ENCODE results near the gene WDR33.
"Not testable (repeated sequence)": the region's sequence is repeated elsewhere in the genome, so short reads cannot be mapped to it uniquely, and the experiment has no call there.

WDR33 gene

GRCh38 chr2:127770973-127771735, 39.8 kb downstream of the WDR33 start:
- DNase-seq (no peak), ATAC-seq (ENCODE audit: insufficient read depth, low read depth) (no peak)
- H3K4me2 ChIP-seq (ENCODE audit: insufficient read depth, low read length) = no peak overlapping the region
- H3K4me1 ChIP-seq (ENCODE audit: insufficient read depth, low read length) = no peaks in the 10 kb centered on the region
- no peak overlapping the region for H3K27ac ChIP-seq (ENCODE audit: low read length)
- H3K79me2 ChIP-seq (ENCODE audit: insufficient read depth, low read length) = peaks cover 76% of the 10 kb centered on the region
- no peaks in the 10 kb centered on the region for H3K27me3 ChIP-seq (ENCODE audit: insufficient read depth, low read length, poor library complexity)
- H3K9me3 ChIP-seq (ENCODE audit: insufficient read depth, low read length, severe bottlenecking) = no peaks in the 10 kb centered on the region
- H4K20me1 ChIP-seq (ENCODE audit: insufficient read depth, low read length) = peaks cover 32% of the 10 kb centered on the region
- TF ChIP-seq, protein P1, sequence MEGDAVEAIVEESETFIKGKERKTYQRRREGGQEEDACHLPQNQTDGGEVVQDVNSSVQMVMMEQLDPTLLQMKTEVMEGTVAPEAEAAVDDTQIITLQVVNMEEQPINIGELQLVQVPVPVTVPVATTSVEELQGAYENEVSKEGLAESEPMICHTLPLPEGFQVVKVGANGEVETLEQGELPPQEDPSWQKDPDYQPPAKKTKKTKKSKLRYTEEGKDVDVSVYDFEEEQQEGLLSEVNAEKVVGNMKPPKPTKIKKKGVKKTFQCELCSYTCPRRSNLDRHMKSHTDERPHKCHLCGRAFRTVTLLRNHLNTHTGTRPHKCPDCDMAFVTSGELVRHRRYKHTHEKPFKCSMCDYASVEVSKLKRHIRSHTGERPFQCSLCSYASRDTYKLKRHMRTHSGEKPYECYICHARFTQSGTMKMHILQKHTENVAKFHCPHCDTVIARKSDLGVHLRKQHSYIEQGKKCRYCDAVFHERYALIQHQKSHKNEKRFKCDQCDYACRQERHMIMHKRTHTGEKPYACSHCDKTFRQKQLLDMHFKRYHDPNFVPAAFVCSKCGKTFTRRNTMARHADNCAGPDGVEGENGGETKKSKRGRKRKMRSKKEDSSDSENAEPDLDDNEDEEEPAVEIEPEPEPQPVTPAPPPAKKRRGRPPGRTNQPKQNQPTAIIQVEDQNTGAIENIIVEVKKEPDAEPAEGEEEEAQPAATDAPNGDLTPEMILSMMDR (IDR thresholded peaks at IDR 0.05; ENCODE audit: borderline replicate concordance, extremely low read depth, low read length, poor library complexity, severe bottlenecking) = no peak
- no peak for TF ChIP-seq EZH2 (IDR thresholded peaks at IDR 0.05; ENCODE audit: borderline replicate concordance, low read depth, low read length, severe bottlenecking)
- H3K36me3 ChIP-seq (ENCODE audit: insufficient read depth, low read length) = peaks cover 46% of the 10 kb centered on the region
- no peak overlapping the region for H2AFZ ChIP-seq (ENCODE audit: low read depth, low read length)
- no peak overlapping the region for H3K4me3 ChIP-seq (ENCODE audit: low read depth in 1 of 2, low read length in 2 of 2)
- H3K9ac ChIP-seq (ENCODE audit: low read depth, low read length) = no peak overlapping the region

- H2AFZ ChIP-seq (ENCODE audit: low read depth, low read length); H3K9me3 ChIP-seq (ENCODE audit: insufficient read depth, low read length, severe bottlenecking); H3K27ac ChIP-seq (ENCODE audit: low read length); DNase-seq; H3K9ac ChIP-seq (ENCODE audit: low read depth, low read length); H3K4me1 ChIP-seq (ENCODE audit: insufficient read depth, low read length); H3K4me3 ChIP-seq (ENCODE audit: low read depth in 1 of 2, low read length in 2 of 2); H3K4me2 ChIP-seq (ENCODE audit: insufficient read depth, low read length); ATAC-seq (ENCODE audit: insufficient read depth, low read depth); H3K27me3 ChIP-seq (ENCODE audit: insufficient read depth, low read length, poor library complexity): not testable (repeated sequence)
- Histone ChIP-seq H3K36me3 (ENCODE audit: insufficient read depth, low read length) (peaks cover 47% of the 10 kb centered on the region), H4K20me1 (ENCODE audit: insufficient read depth, low read length) (peaks cover 26% of the 10 kb centered on the region), H3K79me2 (ENCODE audit: insufficient read depth, low read length) (peaks cover 70% of the 10 kb centered on the region)
Observed at GRCh38 chr2:127770534-127770933, 40.4 kb downstream of the WDR33 start.

- H3K27ac ChIP-seq (ENCODE audit: low read length) = no peak overlapping the region
- no peak overlapping the region for H2AFZ ChIP-seq (ENCODE audit: low read depth, low read length)
- no peak overlapping the region for H3K9ac ChIP-seq (ENCODE audit: low read depth, low read length)
- peaks cover 56% of the 10 kb centered on the region for H3K36me3 ChIP-seq (ENCODE audit: insufficient read depth, low read length)
- ATAC-seq (ENCODE audit: insufficient read depth, low read depth) (no peak), DNase-seq (no peak)
- TF ChIP-seq, protein P1 (IDR thresholded peaks at IDR 0.05; ENCODE audit: borderline replicate concordance, extremely low read depth, low read length, poor library complexity, severe bottlenecking) = no peak
- no peak for TF ChIP-seq EZH2 (IDR thresholded peaks at IDR 0.05; ENCODE audit: borderline replicate concordance, low read depth, low read length, severe bottlenecking)
- H3K9me3 ChIP-seq (ENCODE audit: insufficient read depth, low read length, severe bottlenecking) = no peaks in the 10 kb centered on the region
- H4K20me1 ChIP-seq (ENCODE audit: insufficient read depth, low read length) = peaks cover 21% of the 10 kb centered on the region
- no peak overlapping the region for H3K4me2 ChIP-seq (ENCODE audit: insufficient read depth, low read length)
- H3K79me2 ChIP-seq (ENCODE audit: insufficient read depth, low read length) = peaks cover 61% of the 10 kb centered on the region
- H3K27me3 ChIP-seq (ENCODE audit: insufficient read depth, low read length, poor library complexity) = no peaks in the 10 kb centered on the region
- H3K4me3 ChIP-seq (ENCODE audit: low read depth in 1 of 2, low read length in 2 of 2) = no peak overlapping the region
- no peaks in the 10 kb centered on the region for H3K4me1 ChIP-seq (ENCODE audit: insufficient read depth, low read length)
Observed at GRCh38 chr2:127769587-127769986, 41.4 kb downstream of the WDR33 start.

DNA sequence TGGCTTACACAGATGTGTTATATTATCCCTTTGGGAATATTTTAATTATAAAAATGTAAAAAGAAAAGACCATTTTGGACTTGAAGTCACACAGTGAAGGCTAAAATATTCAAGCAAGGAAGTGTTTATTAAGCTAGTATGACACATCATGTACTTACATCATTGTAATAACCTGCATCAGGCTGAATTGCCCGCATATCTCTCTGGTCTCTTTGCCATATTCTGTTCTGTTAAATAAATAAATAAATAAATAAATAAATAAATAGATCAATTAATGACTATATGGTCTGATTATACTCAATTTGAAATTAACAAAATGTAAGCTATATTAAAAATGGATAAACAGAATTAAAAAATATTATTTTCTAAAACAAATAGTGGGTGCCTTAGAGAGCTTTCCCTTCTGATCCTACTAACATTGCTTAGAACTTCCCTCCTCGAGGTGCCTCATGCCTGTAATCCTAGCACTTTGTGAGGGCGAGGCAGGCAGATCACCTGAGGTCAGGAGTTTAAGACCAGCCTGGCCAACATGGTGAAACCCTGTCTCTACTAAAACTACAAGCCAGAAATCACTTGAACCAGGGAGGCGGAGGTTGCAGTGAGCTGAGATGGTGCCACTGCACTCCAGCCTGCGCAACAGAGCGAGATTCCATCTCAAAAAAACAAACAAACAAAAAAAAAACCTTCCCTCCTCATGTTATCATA, 42.0 kb downstream of the WDR33 start:
- Histone ChIP-seq H3K9me3 (ENCODE audit: insufficient read depth, low read length, severe bottlenecking) (no peaks in the 10 kb centered on the region), H3K9ac (ENCODE audit: low read depth, low read length) (no peak overlapping the region), H2AFZ (ENCODE audit: low read depth, low read length) (no peak overlapping the region), H3K27ac (ENCODE audit: low read length) (no peak overlapping the region), H3K4me1 (ENCODE audit: insufficient read depth, low read length) (no peaks in the 10 kb centered on the region), H3K4me2 (ENCODE audit: insufficient read depth, low read length) (no peak overlapping the region), H3K27me3 (ENCODE audit: insufficient read depth, low read length, poor library complexity) (no peaks in the 10 kb centered on the region), H3K79me2 (ENCODE audit: insufficient read depth, low read length) (peaks cover 55% of the 10 kb centered on the region), H4K20me1 (ENCODE audit: insufficient read depth, low read length) (peaks cover 21% of the 10 kb centered on the region), H3K4me3 (ENCODE audit: low read depth in 1 of 2, low read length in 2 of 2) (no peak overlapping the region), H3K36me3 (ENCODE audit: insufficient read depth, low read length) (peaks cover 63% of the 10 kb centered on the region)
- TF ChIP-seq, protein P1 (IDR thresholded peaks at IDR 0.05; ENCODE audit: borderline replicate concordance, extremely low read depth, low read length, poor library complexity, severe bottlenecking) = no peak
- TF ChIP-seq EZH2 (IDR thresholded peaks at IDR 0.05; ENCODE audit: borderline replicate concordance, low read depth, low read length, severe bottlenecking) = no peak
- DNase-seq (no peak), ATAC-seq (ENCODE audit: insufficient read depth, low read depth) (no peak; the same call in 2 of the 3 replicates)

Measured in DND-41 (cell line).